Activated naive CD4-positive, alpha-beta T cell treated with anti-CD3 and anti-CD28 coated beads for 36 hours (primary cell): ENCODE results near the gene PDE8A. TPM values are rescaled to one million over a fixed set of nuclear protein-coding genes. Genes with fewer than 3 reads are reported as not detected.
"Not testable (repeated sequence)": the region's sequence is repeated elsewhere in the genome, so short reads cannot be mapped to it uniquely, and the experiment has no call there.

ENCODE experiments used
- CTCF ChIA-PET: fragments of 350-600 bp; sonication (Branson Sonifier 250); formaldehyde crosslinking; loops from one replicate; lab custom pipeline; 2021; ENCODE audit warnings: antibody characterized with exemption; lab: Charles Lee
- DNase-seq: peaks from one replicate; pipeline ENCODE4 v3.0.0-alpha.2; 2020
- H3K27ac Mint-ChIP-seq: one replicate; pipeline ENCODE4 v1.8.0; 2021; ENCODE audit warnings: mild to moderate bottlenecking, mixed read lengths
- H3K27me3 Mint-ChIP-seq: one replicate; pipeline ENCODE4 v1.8.0; 2021; ENCODE audit warnings: low read depth, mixed read lengths
- H3K36me3 Mint-ChIP-seq: one replicate; pipeline ENCODE4 v1.8.0; 2021; ENCODE audit warnings: low read depth, mixed read lengths
- H3K4me1 Mint-ChIP-seq: one replicate; pipeline ENCODE4 v1.8.0; 2021; ENCODE audit warnings: low read depth, mixed read lengths
- H3K4me3 Mint-ChIP-seq: one replicate; pipeline ENCODE4 v1.8.0; 2021; ENCODE audit warnings: mild to moderate bottlenecking, moderate library complexity, mixed read lengths
- H3K9me3 Mint-ChIP-seq: one replicate; pipeline ENCODE4 v1.8.0; 2021; ENCODE audit warnings: mixed read lengths
- intact Hi-C: fragments of 100-400 bp; cut with micrococcal nuclease; formaldehyde crosslinking; loops from one replicate; pipeline ENCODE4 v1.15.1; 2023
- total RNA-seq, 2 experiments: library from RNA; stranded (reverse); gene quantifications; one replicate each; pipeline ENCODE4 v1.2.3, GENCODE V29; 2021

Gene PDE8A
- total RNA-seq, 2 experiments from 2014 or later, result 28.8 to 29.2 TPM

- Mint-ChIP-seq H3K4me1 (peaks cover 42% of the 10 kb centered on the region), H3K27ac (no peak overlapping the region), H3K27me3 (no peaks in the 10 kb centered on the region), H3K9me3 (peaks cover 4% of the 10 kb centered on the region), H3K36me3 (no peaks in the 10 kb centered on the region), H3K4me3 (no peak overlapping the region)
- intact Hi-C loops, result no loop called here
- CTCF ChIA-PET, result interaction anchor here (0.6 kb wide), 1 partner anchor 37 kb away, joined by 4 read pairs; no protein-coding TSS in a partner anchor
- no peak for DNase-seq
Observed at GRCh38 chr15:85008474-85009260, 27.0 kb downstream of the PDE8A start.

GRCh38 chr15:85009435-85009834 is 27.8 kb downstream of the PDE8A start:
- intact Hi-C loops, result no loop called here
- Mint-ChIP-seq H3K27ac (no peak overlapping the region), H3K9me3 (peaks cover 4% of the 10 kb centered on the region), H3K4me3 (no peak overlapping the region), H3K27me3 (no peaks in the 10 kb centered on the region), H3K4me1 (peaks cover 36% of the 10 kb centered on the region), H3K36me3 (no peaks in the 10 kb centered on the region)
- CTCF ChIA-PET, result interaction anchor here (0.6 kb wide), 1 partner anchor 37 kb away, joined by 4 read pairs; no protein-coding TSS in a partner anchor
- DNase-seq, result no peak

- DNase-seq, result no peak
- Mint-ChIP-seq H3K4me3 (no peak overlapping the region), H3K27me3 (no peaks in the 10 kb centered on the region), H3K27ac (no peak overlapping the region), H3K9me3 (peaks cover 4% of the 10 kb centered on the region), H3K4me1 (peaks cover 38% of the 10 kb centered on the region), H3K36me3 (no peaks in the 10 kb centered on the region)
- CTCF ChIA-PET, result no interaction called here
- intact Hi-C loops, result no loop called here
Observed at GRCh38 chr15:85010071-85010385, 28.4 kb downstream of the PDE8A start.

GRCh38 chr15:85010386-85011159 is 28.9 kb downstream of the PDE8A start:
- DNase-seq, result no peak
- CTCF ChIA-PET, result no interaction called here
- no peaks in the 10 kb centered on the region for H3K27me3 Mint-ChIP-seq
- peaks cover 4% of the 10 kb centered on the region for H3K9me3 Mint-ChIP-seq
- peaks cover 39% of the 10 kb centered on the region for H3K4me1 Mint-ChIP-seq
- H3K36me3 Mint-ChIP-seq, result no peaks in the 10 kb centered on the region
- H3K4me3 Mint-ChIP-seq, result no peak overlapping the region
- H3K27ac Mint-ChIP-seq, result no peak overlapping the region
- intact Hi-C loops, result no loop called here

GRCh38 chr15:85011160-85011571 is 29.5 kb downstream of the PDE8A start:
- CTCF ChIA-PET, result no interaction called here
- H3K36me3 Mint-ChIP-seq, result no peaks in the 10 kb centered on the region
- H3K27me3 Mint-ChIP-seq, result no peaks in the 10 kb centered on the region
- H3K4me3 Mint-ChIP-seq, result no peak overlapping the region
- H3K9me3 Mint-ChIP-seq, result peaks cover 4% of the 10 kb centered on the region
- peaks cover 39% of the 10 kb centered on the region for H3K4me1 Mint-ChIP-seq
- DNase-seq, result no peak
- intact Hi-C loops, result no loop called here
- no peak overlapping the region for H3K27ac Mint-ChIP-seq

- CTCF ChIA-PET, DNase-seq, H3K36me3 Mint-ChIP-seq, H3K4me3 Mint-ChIP-seq, H3K9me3 Mint-ChIP-seq, H3K27ac Mint-ChIP-seq, H3K27me3 Mint-ChIP-seq, intact Hi-C loops: not testable (repeated sequence)
- H3K4me1 Mint-ChIP-seq, result peaks cover 37% of the 10 kb centered on the region
Observed at GRCh38 chr15:85011724-85012123, 30.1 kb downstream of the PDE8A start.

GRCh38 chr15:85013785-85014184 is 32.1 kb downstream of the PDE8A start:
- no peaks in the 10 kb centered on the region for H3K27me3 Mint-ChIP-seq
- H3K36me3 Mint-ChIP-seq, result no peaks in the 10 kb centered on the region
- intact Hi-C loops, result no loop called here
- H3K27ac Mint-ChIP-seq, result no peak overlapping the region
- H3K4me3 Mint-ChIP-seq, result no peak overlapping the region
- H3K9me3 Mint-ChIP-seq, result peaks cover 4% of the 10 kb centered on the region
- no peak for DNase-seq
- CTCF ChIA-PET, result no interaction called here
- peaks cover 25% of the 10 kb centered on the region for H3K4me1 Mint-ChIP-seq

- H3K36me3 Mint-ChIP-seq, result no peaks in the 10 kb centered on the region
- intact Hi-C loops, result no loop called here
- CTCF ChIA-PET, result no interaction called here
- H3K9me3 Mint-ChIP-seq, result peaks cover 4% of the 10 kb centered on the region
- H3K4me3 Mint-ChIP-seq, result no peak overlapping the region
- no peak for DNase-seq
- H3K4me1 Mint-ChIP-seq, result peaks cover 24% of the 10 kb centered on the region
- H3K27ac Mint-ChIP-seq, result no peak overlapping the region
- H3K27me3 Mint-ChIP-seq, result no peaks in the 10 kb centered on the region
Observed at GRCh38 chr15:85014932-85015331, 33.3 kb downstream of the PDE8A start.

GRCh38 chr15:85016275-85016674 is 34.6 kb downstream of the PDE8A start:
- intact Hi-C loops, result no loop called here
- H3K27ac Mint-ChIP-seq, result no peak overlapping the region
- H3K27me3 Mint-ChIP-seq, result no peaks in the 10 kb centered on the region
- no peak for DNase-seq
- H3K9me3 Mint-ChIP-seq, result no peaks in the 10 kb centered on the region
- H3K4me3 Mint-ChIP-seq, result no peak overlapping the region
- H3K4me1 Mint-ChIP-seq, result peaks cover 16% of the 10 kb centered on the region
- H3K36me3 Mint-ChIP-seq, result no peaks in the 10 kb centered on the region
- CTCF ChIA-PET, result interaction anchor here (0.6 kb wide), 1 partner anchor 267 kb away, joined by 3 read pairs; no protein-coding TSS in a partner anchor

- H3K27ac Mint-ChIP-seq, result no peak overlapping the region
- H3K36me3 Mint-ChIP-seq, result no peaks in the 10 kb centered on the region
- H3K27me3 Mint-ChIP-seq, result no peaks in the 10 kb centered on the region
Observed at GRCh38 chr15:85019815-85020590, 38.3 kb downstream of the PDE8A start.

GRCh38 chr15:85021409-85021808 is 39.8 kb downstream of the PDE8A start:
- Mint-ChIP-seq H3K27ac (no peak overlapping the region), H3K27me3 (no peaks in the 10 kb centered on the region), H3K36me3 (no peaks in the 10 kb centered on the region), H3K4me1 (peaks cover 44% of the 10 kb centered on the region), H3K9me3 (no peaks in the 10 kb centered on the region), H3K4me3 (no peak overlapping the region)
- intact Hi-C loops, result no loop called here
- DNase-seq, result no peak
- CTCF ChIA-PET, result no interaction called here

More at GRCh38 chr15:85019815-85020590, 38.3 kb downstream of the PDE8A start:
- no peaks in the 10 kb centered on the region for H3K9me3 Mint-ChIP-seq
- no peak for DNase-seq
- intact Hi-C loops, result no loop called here
- CTCF ChIA-PET, result interaction anchor here (0.6 kb wide), 1 partner anchor 17 kb away, joined by 7 read pairs; no protein-coding TSS in a partner anchor
- no peak overlapping the region for H3K4me3 Mint-ChIP-seq
- H3K4me1 Mint-ChIP-seq, result peaks cover 37% of the 10 kb centered on the region

GRCh38 chr15:85022860-85023403 is 41.3 kb downstream of the PDE8A start:
- H3K27me3 Mint-ChIP-seq, result no peaks in the 10 kb centered on the region
- peaks cover 51% of the 10 kb centered on the region for H3K4me1 Mint-ChIP-seq
- H3K27ac Mint-ChIP-seq, result no peak overlapping the region
- no peaks in the 10 kb centered on the region for H3K36me3 Mint-ChIP-seq
- intact Hi-C loops, result no loop called here
- CTCF ChIA-PET, result interaction anchor here (1.0 kb wide), 1 partner anchor 36 kb away, joined by 5 read pairs; no protein-coding TSS in a partner anchor
- DNase-seq, result no peak
- H3K9me3 Mint-ChIP-seq, result no peaks in the 10 kb centered on the region
- no peak overlapping the region for H3K4me3 Mint-ChIP-seq
